GM21786 (cell line): ENCODE data around the gene CCN2.

Experiments used
- ATAC-seq: cut with Tn5 transposase; IDR thresholded peaks from one replicate; pipeline ENCODE4 v1.9.1; 2021; ENCODE audit not compliant: unreplicated experiment

The CCN2 gene

DNA sequence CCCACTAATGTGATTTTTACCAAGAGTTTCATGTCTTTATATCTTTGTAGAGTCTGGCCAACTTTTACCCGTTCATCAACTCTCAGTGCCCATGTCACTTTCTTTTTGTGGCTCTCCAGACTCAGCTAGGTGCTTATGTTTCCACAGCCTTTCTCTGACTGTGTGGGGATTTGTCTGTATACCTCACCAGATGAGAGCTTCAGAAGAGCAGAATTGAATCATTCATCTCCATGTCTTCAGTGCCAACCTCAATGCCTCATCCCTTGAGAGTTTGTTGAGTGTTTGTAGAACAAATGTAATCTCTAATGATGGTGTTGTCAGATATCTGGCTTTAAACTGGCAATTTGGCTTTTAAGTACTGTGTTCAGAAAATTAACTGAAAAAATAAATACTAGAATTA, 16.8 kb upstream of the CCN2 start:
- ATAC-seq: no peak

DNA sequence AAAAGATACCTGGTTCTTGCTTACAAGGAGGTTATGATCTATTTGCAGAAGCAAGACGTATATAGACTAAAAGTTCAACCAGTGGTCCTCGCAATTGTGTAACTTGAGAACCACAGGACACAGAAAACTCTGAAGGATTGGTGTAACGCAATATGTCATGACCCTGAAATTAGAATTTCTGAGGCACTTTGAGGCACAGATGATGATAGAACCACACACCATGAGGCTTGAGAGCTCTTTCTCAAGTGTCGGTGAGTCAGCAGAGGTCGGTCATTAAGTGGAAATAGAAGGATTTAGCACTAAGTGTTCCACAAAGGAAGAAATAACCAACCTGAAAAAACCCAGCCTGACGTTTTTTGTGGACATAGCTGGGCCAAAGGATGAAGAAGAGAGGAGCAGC, 15.3 kb upstream of the CCN2 start:
- no peak for ATAC-seq

- no peak for ATAC-seq
Observed at GRCh38 chr6:131963063-131963462, 11.9 kb upstream of the CCN2 start.

GRCh38 chr6:131960371-131961133, 9.4 kb upstream of the CCN2 start:
- no peak for ATAC-seq

DNA sequence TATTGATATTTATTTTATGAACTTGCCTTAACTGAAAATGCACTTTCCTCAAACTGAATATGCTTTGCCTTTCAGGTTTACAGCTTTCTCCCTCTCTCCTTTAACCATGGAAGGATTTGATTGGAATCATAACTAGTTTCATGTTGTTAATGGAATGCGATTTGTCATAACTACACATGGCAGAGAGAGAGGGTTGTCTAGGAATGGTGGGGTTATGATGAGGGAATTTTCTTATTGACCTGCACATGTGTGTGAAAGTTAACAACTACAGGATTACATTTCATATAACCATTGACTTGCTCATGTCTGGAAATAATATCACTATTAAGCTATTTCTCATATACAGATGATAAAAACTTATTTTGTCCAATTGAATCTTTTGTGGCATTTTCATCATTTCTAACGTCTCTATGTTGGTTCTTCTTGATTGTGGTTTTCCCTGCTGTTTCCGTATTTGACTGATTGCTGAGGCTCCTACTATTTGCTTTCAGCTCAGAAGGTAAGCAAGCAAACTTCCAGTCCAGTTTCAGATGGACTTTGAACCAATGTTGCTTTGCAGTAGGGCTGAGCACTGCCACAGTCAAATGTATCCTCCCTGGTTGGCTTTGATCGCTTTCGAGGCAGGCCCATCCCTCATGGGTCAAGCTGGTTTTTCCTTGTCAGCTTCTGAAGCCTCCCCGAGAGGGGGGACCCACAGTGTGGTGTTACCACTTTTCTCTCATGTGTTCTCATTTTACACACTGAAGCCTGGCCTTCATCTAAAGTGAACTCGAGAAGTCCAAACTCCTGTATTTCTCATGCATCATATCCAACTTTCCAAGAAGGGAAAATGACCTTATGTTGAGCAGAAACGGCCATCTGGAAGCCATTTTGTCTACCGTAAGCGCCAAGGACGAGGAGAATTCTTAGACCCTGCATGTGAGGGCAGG, 7.6 kb upstream of the CCN2 start:
- no peak for ATAC-seq

DNA sequence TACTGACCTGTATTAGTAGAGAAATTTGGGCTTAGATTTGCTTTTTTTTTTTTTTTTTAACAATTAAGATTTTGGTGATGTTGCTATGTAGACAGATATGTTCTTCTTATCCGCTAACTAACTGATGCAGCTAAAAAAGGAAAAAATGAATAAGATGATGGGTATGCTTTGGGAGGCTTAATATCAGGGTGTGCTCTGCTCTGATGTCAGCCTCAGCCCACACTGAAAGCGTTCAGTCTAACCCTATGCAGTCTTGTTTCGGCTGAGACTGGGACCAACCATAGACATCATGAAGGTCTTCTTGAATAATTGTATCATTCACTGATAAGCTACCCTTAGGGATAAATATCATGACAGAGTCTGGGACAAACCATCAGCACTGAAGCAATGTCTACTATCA, 6.9 kb upstream of the CCN2 start:
- ATAC-seq: no peak

DNA sequence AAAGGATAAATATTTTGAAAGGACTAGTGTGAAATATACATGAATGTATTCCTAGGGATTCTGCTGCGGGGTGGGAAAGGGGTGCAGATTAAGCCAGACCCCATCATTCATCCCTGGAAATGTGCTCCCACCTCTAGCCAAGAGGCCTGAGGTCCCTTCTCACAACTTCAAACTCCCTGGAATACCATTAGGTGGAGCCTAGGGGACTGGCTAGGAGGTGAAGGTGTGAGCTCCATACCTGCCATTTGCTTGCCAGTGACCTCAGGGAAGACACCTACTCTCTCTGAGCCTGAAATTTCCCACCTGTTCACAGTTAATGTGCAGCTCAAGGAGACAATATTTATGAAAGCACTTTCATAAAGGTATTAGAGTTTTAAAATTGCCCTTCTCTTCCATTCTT, 4.7 kb upstream of the CCN2 start:
- ATAC-seq: no peak

- ATAC-seq: no peak
Observed at GRCh38 chr6:131955192-131955591, 4.0 kb upstream of the CCN2 start.

DNA sequence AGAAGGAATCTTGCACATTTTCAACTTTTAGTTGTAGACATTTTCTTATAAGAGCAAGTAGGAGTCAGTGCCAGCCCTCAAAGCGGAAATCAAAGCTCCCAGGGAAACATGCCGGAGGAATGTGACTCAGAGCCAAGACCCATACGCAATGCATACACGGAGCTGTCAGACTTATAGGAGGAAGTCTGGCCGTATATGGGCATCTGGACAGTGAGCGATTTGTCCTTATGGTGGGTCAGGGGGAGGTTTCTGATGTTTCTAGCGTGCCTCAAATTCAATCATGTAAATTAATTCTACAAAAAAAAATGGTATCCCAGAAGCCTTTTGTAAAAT, 3.6 kb upstream of the CCN2 start:
- ATAC-seq: no peak

GRCh38 chr6:131954059-131954774, 3.0 kb upstream of the CCN2 start:
- no peak for ATAC-seq

DNA sequence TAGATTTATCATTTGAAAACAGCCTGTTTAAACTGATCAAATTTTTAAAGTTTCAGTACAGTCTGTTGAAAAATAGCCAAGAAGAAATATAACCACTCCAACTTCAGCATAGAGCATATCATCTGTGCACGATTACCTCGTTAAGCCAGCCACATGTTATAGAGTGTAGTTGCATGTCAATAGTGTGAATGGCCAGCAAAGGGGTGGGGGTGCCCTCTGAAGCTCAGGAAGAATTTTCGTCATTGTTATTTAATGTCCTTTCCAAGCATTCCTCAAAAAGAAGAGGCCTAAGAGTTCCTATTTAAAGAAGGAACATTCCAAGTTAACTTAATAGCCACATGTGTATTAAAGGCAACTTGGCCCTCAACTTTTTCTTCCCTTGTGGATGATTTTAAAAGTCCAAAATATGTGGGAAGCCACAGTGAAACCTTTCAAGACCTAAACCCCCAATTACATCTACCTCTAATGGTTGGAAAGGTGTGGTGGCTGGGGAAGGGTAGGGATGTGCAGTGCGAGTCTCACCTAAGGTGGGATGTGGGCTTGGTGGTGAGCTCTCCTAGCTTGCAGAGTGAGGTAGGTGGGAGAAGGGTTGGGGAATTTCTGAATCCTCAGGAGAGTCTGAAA, 1.8 kb upstream of the CCN2 start:
- no peak for ATAC-seq

DNA sequence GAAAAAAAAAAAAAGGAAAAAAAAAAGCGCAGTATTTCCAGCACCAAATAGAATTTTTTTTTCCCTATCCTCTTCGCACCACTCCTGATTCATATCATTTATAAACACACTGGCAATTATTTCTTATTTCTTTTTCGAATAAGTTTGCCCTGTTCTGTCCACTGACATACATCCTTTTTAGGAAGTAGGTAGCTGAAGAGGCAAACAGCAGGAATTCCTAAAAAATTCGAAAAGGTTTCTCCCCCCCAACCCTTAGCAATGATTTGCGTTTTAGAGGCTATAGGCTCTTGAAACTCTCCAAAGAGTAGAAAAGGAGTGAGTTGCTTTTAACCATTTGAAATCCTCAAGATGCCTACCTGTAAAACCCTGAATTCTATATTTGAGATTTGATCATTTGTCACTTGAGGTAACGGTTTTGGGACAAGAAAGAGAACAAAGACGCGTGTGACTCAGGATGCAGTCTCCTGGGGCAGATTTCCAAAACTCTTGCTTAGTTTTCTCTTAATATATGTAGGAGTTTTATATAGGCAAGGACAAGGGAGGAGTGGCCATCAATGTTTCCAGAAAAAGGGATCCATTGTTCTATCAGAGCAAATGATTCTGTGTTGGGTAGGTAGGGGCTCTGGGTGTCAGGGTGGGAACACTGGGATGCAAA, 531 bp upstream of the CCN2 start:
- no peak for ATAC-seq

- ATAC-seq: no peak
Observed at GRCh38 chr6:131949909-131950766, 1.0 kb downstream of the CCN2 start.

GRCh38 chr6:131949620-131949908, 1.6 kb downstream of the CCN2 start:
- ATAC-seq: no peak

- no peak for ATAC-seq
Observed at GRCh38 chr6:131948692-131949619, 2.2 kb downstream of the CCN2 start.

- ATAC-seq: no peak
Observed at GRCh38 chr6:131947986-131948661, 3.0 kb downstream of the CCN2 start.

DNA sequence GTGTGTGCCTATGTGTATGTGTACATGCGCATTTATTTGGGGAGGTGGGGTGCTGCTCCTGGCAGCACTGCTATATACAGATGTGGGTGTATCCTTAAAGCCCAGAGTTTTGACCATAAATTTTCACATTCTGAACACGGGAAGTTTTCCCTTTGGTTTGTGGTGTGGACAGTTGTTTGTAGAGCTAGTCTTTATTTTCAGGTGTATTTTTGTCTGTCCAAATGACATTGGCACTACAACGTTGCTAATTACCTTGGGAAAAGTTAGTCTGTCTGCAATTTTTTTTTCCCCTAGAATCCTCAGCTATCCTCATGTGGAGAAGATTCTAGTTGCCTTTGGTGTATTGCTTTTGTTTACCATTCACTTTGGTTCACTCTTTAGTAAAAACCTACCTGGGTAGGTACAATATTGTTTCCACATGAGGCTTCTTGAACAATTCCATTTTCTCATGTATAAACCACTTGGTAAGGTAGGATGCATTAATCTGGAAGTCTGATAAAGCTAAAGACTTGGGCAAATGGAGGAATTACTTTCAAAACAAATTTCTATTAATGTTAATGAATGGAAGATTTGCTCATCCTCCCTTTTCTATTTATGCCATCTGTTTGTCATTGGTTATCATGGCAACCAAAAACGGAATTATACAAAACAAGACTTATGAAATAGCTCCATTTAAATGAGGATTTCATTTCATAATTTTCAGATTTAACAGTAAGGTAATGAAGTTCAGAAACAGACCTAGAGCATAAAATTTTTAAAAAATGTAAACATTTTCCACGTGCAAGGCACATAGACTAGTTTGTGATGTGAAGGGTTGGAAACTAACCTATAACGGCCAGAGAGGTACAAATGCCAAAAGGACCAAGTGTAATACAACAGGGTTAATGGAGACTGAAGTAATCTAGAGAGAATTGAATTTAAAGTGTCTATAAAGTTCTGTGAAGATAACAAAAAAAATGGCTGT, 3.9 kb downstream of the CCN2 start:
- no peak for ATAC-seq
